Measurements from ENCODE around the gene ERVFRD-1. TPM values are rescaled to one million over a fixed set of nuclear protein-coding genes. Genes with fewer than 3 reads are reported as not detected.
A peak's percentile ranks its signal among the peaks of the same experiment; 100 is the strongest.
"Not testable (repeated sequence)": the region's sequence is repeated elsewhere in the genome, so short reads cannot be mapped to it uniquely, and the experiment has no call there.

Gene ERVFRD-1
- total and polyA plus RNA-seq, 5 donors from 2014 or later: 0.09 TPM; not detected in 4

DNA sequence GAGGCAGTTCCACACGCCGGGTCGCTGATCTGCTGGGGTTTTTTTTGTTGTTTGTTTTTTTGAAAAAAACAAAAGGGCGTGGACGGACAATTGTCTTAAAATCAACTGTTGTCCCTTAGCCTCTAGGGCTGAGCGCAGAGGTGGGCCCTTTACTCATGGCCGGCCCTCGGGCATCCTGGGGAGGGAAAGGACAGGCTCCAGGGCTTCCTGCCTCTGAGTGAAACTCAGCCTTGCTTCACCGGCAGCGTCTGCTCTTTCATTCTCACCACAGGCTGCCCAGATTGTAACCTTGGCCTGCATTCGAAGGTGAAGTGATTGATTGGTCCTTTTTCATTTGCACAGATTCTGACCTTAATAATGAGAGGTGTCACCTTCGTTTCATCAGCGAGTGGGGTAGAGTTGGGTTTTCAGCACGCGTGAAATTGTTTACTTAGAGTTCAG lies 17.1 kb downstream of the ERVFRD-1 start:
- Mint-ChIP-seq H3K4me3 (peak overlapping the region; percentile 94 to 99 (median 98)), H3K4me1 (peaks cover 17 to 51% (median 35%) of the 10 kb centered on the region in 4 donors), H3K36me3 (peaks cover 6% of the 10 kb centered on the region), H3K27ac (peak overlapping the region; percentile 92 to 99 (median 97)), H3K9me3 (no peaks in the 10 kb centered on the region), H3K27me3 (peaks cover 9% of the 10 kb centered on the region)
- Histone ChIP-seq H3K27me3 (ENCODE audit: control insufficient read depth, insufficient read depth, low read length) (no peaks in the 10 kb centered on the region), H3K9me3 (ENCODE audit: control insufficient read depth in 2 of 2, low read length in 2 of 2) (no peaks in the 10 kb centered on the region), H3K36me3 (ENCODE audit: control insufficient read depth, insufficient read depth, low read length) (no peaks in the 10 kb centered on the region), H3K27ac (ENCODE audit: insufficient read depth, low read length, poor library complexity, severe bottlenecking) (peak overlapping the region; percentile 93), H3K4me1 (ENCODE audit: control insufficient read depth, insufficient read depth, low read length, poor library complexity, severe bottlenecking) (peaks cover 27% of the 10 kb centered on the region), H3K4me3 (ENCODE audit: low read depth, low read length) (peak overlapping the region; percentile 91)
- DNase-seq: peak; percentile 20 to 74 (median 56)
- peak; percentile 4 to 13 for ATAC-seq (ENCODE audit: low read depth in 2 of 2)

GRCh38 chr6:11093626-11094410 lies 17.7 kb downstream of the ERVFRD-1 start, which contains the start of gene SMIM13:
Gene SMIM13 (plus strand): TSS chr6:11093834. CDS start chr6:11094314, 480 bp downstream.
- H3K4me1 Mint-ChIP-seq: peaks cover 15 to 44% (median 32%) of the 10 kb centered on the region in 4 donors
- peaks cover 9% of the 10 kb centered on the region for H3K27me3 Mint-ChIP-seq
- H3K4me3 ChIP-seq (ENCODE audit: low read depth, low read length): peak within 1 kb of the TSS; percentile 93
- no peaks in the 10 kb centered on the region for H3K9me3 Mint-ChIP-seq
- peak within 1 kb of the TSS; percentile 92 to 99 (median 97) for H3K27ac Mint-ChIP-seq
- H3K4me1 ChIP-seq (ENCODE audit: control insufficient read depth, insufficient read depth, low read length, poor library complexity, severe bottlenecking): peaks cover 27% of the 10 kb centered on the region
- peak within 1 kb of the TSS; percentile 94 to 99 (median 98) for H3K4me3 Mint-ChIP-seq
- peak within 1 kb of the TSS; percentile 93 for H3K27ac ChIP-seq (ENCODE audit: insufficient read depth, low read length, poor library complexity, severe bottlenecking)
- no peaks in the 10 kb centered on the region for H3K9me3 ChIP-seq (ENCODE audit: control insufficient read depth in 2 of 2, low read length in 2 of 2)
- peak; percentile 95 to 96 for ATAC-seq (ENCODE audit: low read depth in 2 of 2)
- no peaks in the 10 kb centered on the region for H3K36me3 ChIP-seq (ENCODE audit: control insufficient read depth, insufficient read depth, low read length)
- peak; percentile 92 to 97 (median 95) for DNase-seq
- no peaks in the 10 kb centered on the region for H3K27me3 ChIP-seq (ENCODE audit: control insufficient read depth, insufficient read depth, low read length)
- peaks cover 6% of the 10 kb centered on the region for H3K36me3 Mint-ChIP-seq

DNA sequence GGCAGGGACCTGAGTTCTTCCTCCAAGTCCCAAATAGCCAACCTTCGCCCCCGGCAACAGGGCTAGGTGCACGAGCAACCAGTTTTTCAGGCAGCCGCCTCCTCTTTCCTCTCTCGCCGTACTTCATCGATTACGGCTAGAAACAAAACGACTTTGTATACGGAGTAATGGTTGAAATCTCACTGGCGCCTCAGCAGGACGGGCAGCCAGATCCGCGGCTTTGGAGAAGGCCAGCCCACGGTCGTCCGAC lies 18.2 kb downstream of the ERVFRD-1 start:
- peaks cover 9% of the 10 kb centered on the region for H3K27me3 Mint-ChIP-seq
- Histone ChIP-seq H3K27me3 (ENCODE audit: control insufficient read depth, insufficient read depth, low read length) (no peaks in the 10 kb centered on the region), H3K9me3 (ENCODE audit: control insufficient read depth in 2 of 2, low read length in 2 of 2) (no peaks in the 10 kb centered on the region), H3K36me3 (ENCODE audit: control insufficient read depth, insufficient read depth, low read length) (no peaks in the 10 kb centered on the region), H3K4me3 (ENCODE audit: low read depth, low read length) (peak overlapping the region; percentile 93), H3K27ac (ENCODE audit: insufficient read depth, low read length, poor library complexity, severe bottlenecking) (peak overlapping the region; percentile 93), H3K4me1 (ENCODE audit: control insufficient read depth, insufficient read depth, low read length, poor library complexity, severe bottlenecking) (peaks cover 27% of the 10 kb centered on the region)
- H3K4me1 Mint-ChIP-seq: peaks cover 13 to 40% (median 29%) of the 10 kb centered on the region in 4 donors
- no peaks in the 10 kb centered on the region for H3K9me3 Mint-ChIP-seq
- no peak for DNase-seq
- peak overlapping the region; percentile 94 to 99 (median 97) for H3K4me3 Mint-ChIP-seq
- peak; percentile 6 to 10 for ATAC-seq (ENCODE audit: low read depth in 2 of 2)
- peak overlapping the region; percentile 84 to 99 (median 97) for H3K27ac Mint-ChIP-seq
- peaks cover 6% of the 10 kb centered on the region for H3K36me3 Mint-ChIP-seq

DNA sequence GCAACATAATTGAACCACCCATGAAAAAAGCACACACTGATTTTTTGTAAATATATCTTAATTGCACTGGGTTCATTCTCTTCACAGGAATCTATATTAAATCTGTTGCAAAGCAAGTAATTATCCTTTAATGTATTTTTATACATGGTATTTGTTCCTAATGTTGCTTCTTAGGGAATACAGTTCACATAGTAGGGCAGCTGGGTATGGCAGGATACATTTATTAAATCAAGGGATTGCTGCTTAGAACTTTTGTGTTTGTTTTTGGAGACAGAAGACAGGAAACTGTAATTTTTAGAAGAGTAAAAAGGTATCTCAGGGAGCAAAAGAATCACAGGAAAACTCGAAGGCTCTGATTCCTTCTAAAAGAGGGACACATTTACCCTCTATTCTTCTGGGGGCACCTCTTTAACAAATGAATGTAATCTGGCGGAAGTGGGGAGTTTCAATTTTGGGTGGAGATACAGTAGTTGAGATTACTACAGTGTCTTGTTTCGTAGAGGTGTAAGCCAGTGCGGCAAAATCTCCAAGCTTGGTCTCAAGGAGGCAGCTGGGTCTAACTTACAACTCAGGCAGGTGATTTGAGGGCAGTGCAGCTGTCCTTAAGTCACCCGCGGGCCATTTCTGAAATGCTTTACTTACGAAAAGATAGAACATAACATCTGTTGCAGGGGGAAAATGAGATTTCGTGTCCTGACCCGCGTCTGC lies 18.7 kb downstream of the ERVFRD-1 start:
- Mint-ChIP-seq H3K9me3 (no peaks in the 10 kb centered on the region), H3K27me3 (peaks cover 9% of the 10 kb centered on the region), H3K4me3 (peak overlapping the region; percentile 94 to 99 (median 97)), H3K4me1 (peaks cover 13 to 36% (median 28%) of the 10 kb centered on the region in 4 donors), H3K36me3 (peaks cover 6% of the 10 kb centered on the region), H3K27ac (peak overlapping the region; percentile 84 to 99 (median 97))
- H3K27me3 ChIP-seq (ENCODE audit: control insufficient read depth, insufficient read depth, low read length): no peaks in the 10 kb centered on the region
- H3K36me3 ChIP-seq (ENCODE audit: control insufficient read depth, insufficient read depth, low read length): no peaks in the 10 kb centered on the region
- ATAC-seq (ENCODE audit: low read depth in 2 of 2): peak in 1 of 2 donors; percentile 9
- peak in 1 of 3 donors; percentile 84 for DNase-seq
- peaks cover 27% of the 10 kb centered on the region for H3K4me1 ChIP-seq (ENCODE audit: control insufficient read depth, insufficient read depth, low read length, poor library complexity, severe bottlenecking)
- H3K4me3 ChIP-seq (ENCODE audit: low read depth, low read length): peak overlapping the region; percentile 93
- H3K27ac ChIP-seq (ENCODE audit: insufficient read depth, low read length, poor library complexity, severe bottlenecking): peak overlapping the region; percentile 93
- no peaks in the 10 kb centered on the region for H3K9me3 ChIP-seq (ENCODE audit: control insufficient read depth in 2 of 2, low read length in 2 of 2)

- not testable (repeated sequence) for H3K27ac Mint-ChIP-seq, H3K27me3 Mint-ChIP-seq
These were observed 20.4 kb downstream of the ERVFRD-1 start for GRCh38 chr6:11091141-11091540.

DNA sequence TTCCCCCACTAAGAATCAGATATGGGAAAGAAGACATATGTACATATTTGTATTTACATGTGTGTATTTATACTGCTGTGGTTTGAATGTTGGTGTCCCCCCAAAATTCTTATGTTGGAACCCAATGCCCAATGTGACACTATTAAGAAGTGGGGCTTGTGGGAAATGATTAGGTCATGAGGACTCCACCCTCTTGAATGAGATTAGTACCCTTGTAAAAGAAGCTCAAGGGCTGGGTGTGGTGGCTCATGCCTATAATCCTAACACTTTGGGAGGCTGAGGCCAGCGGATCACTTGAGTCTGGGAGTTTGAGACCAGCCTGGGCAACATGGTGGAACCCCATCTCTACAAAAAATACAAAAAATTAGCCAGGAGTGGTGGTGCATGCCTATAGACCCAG lies 21.8 kb downstream of the ERVFRD-1 start:
- DNase-seq: no peak
- Mint-ChIP-seq H3K4me3 (no peak overlapping the region), H3K27me3 (peaks cover 12% of the 10 kb centered on the region), H3K9me3 (no peaks in the 10 kb centered on the region), H3K4me1 (peaks cover 6 to 14% (median 12%) of the 10 kb centered on the region in 4 donors), H3K27ac (peak overlapping the region in 1 of 3 donors; percentile 5), H3K36me3 (no peaks in the 10 kb centered on the region)
- no peak for ATAC-seq (ENCODE audit: low read depth in 2 of 2)
- Histone ChIP-seq H3K4me3 (ENCODE audit: low read depth, low read length) (no peak overlapping the region), H3K4me1 (ENCODE audit: control insufficient read depth, insufficient read depth, low read length, poor library complexity, severe bottlenecking) (peaks cover 10% of the 10 kb centered on the region), H3K27ac (ENCODE audit: insufficient read depth, low read length, poor library complexity, severe bottlenecking) (no peak overlapping the region), H3K27me3 (ENCODE audit: control insufficient read depth, insufficient read depth, low read length) (no peaks in the 10 kb centered on the region), H3K9me3 (ENCODE audit: control insufficient read depth in 2 of 2, low read length in 2 of 2) (no peaks in the 10 kb centered on the region), H3K36me3 (ENCODE audit: control insufficient read depth, insufficient read depth, low read length) (no peaks in the 10 kb centered on the region)

More at GRCh38 chr6:11091141-11091540, 20.4 kb downstream of the ERVFRD-1 start:
- peaks cover 24% of the 10 kb centered on the region for H3K4me1 ChIP-seq (ENCODE audit: control insufficient read depth, insufficient read depth, low read length, poor library complexity, severe bottlenecking)
- peaks cover 10 to 27% (median 24%) of the 10 kb centered on the region in 4 donors for H3K4me1 Mint-ChIP-seq
- H3K36me3 Mint-ChIP-seq; H3K4me3 ChIP-seq (ENCODE audit: low read depth, low read length); ATAC-seq (ENCODE audit: low read depth in 2 of 2); H3K27me3 ChIP-seq (ENCODE audit: control insufficient read depth, insufficient read depth, low read length); H3K27ac ChIP-seq (ENCODE audit: insufficient read depth, low read length, poor library complexity, severe bottlenecking); H3K9me3 ChIP-seq (ENCODE audit: control insufficient read depth in 2 of 2, low read length in 2 of 2); H3K9me3 Mint-ChIP-seq; H3K36me3 ChIP-seq (ENCODE audit: control insufficient read depth, insufficient read depth, low read length); DNase-seq: not testable (repeated sequence)
- peak overlapping the region in 1 of 4 donors; percentile 40 for H3K4me3 Mint-ChIP-seq

- H3K9me3 ChIP-seq (ENCODE audit: control insufficient read depth in 2 of 2, low read length in 2 of 2); DNase-seq; H3K27me3 ChIP-seq (ENCODE audit: control insufficient read depth, insufficient read depth, low read length); ATAC-seq (ENCODE audit: low read depth in 2 of 2); H3K4me1 Mint-ChIP-seq; H3K4me1 ChIP-seq (ENCODE audit: control insufficient read depth, insufficient read depth, low read length, poor library complexity, severe bottlenecking); H3K4me3 Mint-ChIP-seq; H3K27ac ChIP-seq (ENCODE audit: insufficient read depth, low read length, poor library complexity, severe bottlenecking); H3K36me3 ChIP-seq (ENCODE audit: control insufficient read depth, insufficient read depth, low read length); H3K4me3 ChIP-seq (ENCODE audit: low read depth, low read length); H3K27ac Mint-ChIP-seq; H3K36me3 Mint-ChIP-seq; H3K9me3 Mint-ChIP-seq: not testable (repeated sequence)
- peaks cover 15% of the 10 kb centered on the region for H3K27me3 Mint-ChIP-seq
These were observed 24.2 kb downstream of the ERVFRD-1 start for GRCh38 chr6:11087141-11087812.

All from CD4-positive, CD25-positive, alpha-beta regulatory T cell (primary cell).